IMR-90 (cell line): ENCODE data around the gene NKX6-1. TPM values are rescaled to one million over a fixed set of nuclear protein-coding genes. Genes with fewer than 3 reads are reported as not detected.

Source experiments
- ATAC-seq: fragments of 200-7000 bp; cut with Tn5 transposase; 2 replicates; pipeline ENCODE4 v1.9.1; 2020; ENCODE audit warnings: low read depth, mild to moderate bottlenecking, moderate library complexity
- BruUV-seq: library from RNA; stranded (reverse); fragments of 400-500 nt; replicated peaks from 2 replicates; lab custom pipeline; 2021; lab: Mats Ljungman, UMichigan
- CTCF ChIA-PET: fragments of 300-600 bp; formaldehyde crosslinking; extraction: SDS; loops from one replicate; lab custom pipeline; 2021; ENCODE audit warnings: antibody characterized with exemption; lab: Yijun Ruan, JAX
- POLR2A ChIA-PET: fragments of 300-600 bp; sonication (Branson Sonifier 250); formaldehyde crosslinking; loops from one replicate; lab custom pipeline; 2022; ENCODE audit warnings: antibody characterized with exemption; ENCODE audit not compliant: unreplicated experiment; lab: Charles Lee
- DNase-seq: peaks from one replicate; pipeline ENCODE4 v3.0.0; 2013
- H2AFZ ChIP-seq: replicated peaks from 2 replicates; pipeline ENCODE3; 2013; ENCODE audit warnings: low read length, mild to moderate bottlenecking; ENCODE audit not compliant: poor library complexity
- H2AK5ac ChIP-seq: 2 replicates; pipeline ENCODE4 v1.6.1; 2013; ENCODE audit warnings: low read depth, low read length, inconsistent platforms
- H2AK9ac ChIP-seq: replicated peaks from 2 replicates; pipeline ENCODE3; 2013; ENCODE audit warnings: mild to moderate bottlenecking, low read depth, low read length, moderate library complexity; ENCODE audit not compliant: poor library complexity
- H2BK120ac ChIP-seq: 2 replicates; pipeline ENCODE4 v1.6.1; 2013; ENCODE audit warnings: low read depth, low read length, inconsistent platforms
- H2BK15ac ChIP-seq: 3 replicates; pipeline ENCODE4 v1.6.1; 2013; ENCODE audit warnings: low read depth, low read length, inconsistent platforms
- H2BK20ac ChIP-seq: 2 replicates; pipeline ENCODE4 v1.6.1; 2013; ENCODE audit warnings: low read depth, mild to moderate bottlenecking, inconsistent platforms, low read length, moderate library complexity
- H2BK5ac ChIP-seq: 2 replicates; pipeline ENCODE4 v1.6.1; 2013; ENCODE audit warnings: mild to moderate bottlenecking, low read depth, low read length, inconsistent platforms; ENCODE audit not compliant: poor library complexity, severe bottlenecking
- H3K14ac ChIP-seq: replicated peaks from 2 replicates; pipeline ENCODE4 v1.6.1; 2013; ENCODE audit warnings: low read depth, low read length, inconsistent platforms
- H3K18ac ChIP-seq: 2 replicates; pipeline ENCODE4 v1.6.1; 2013; ENCODE audit warnings: low read depth, low read length, control low read depth
- H3K23ac ChIP-seq: 2 replicates; pipeline ENCODE4 v1.6.1; 2013; ENCODE audit warnings: low read depth, low read length, inconsistent platforms
- H3K27ac ChIP-seq: 2 replicates; pipeline ENCODE4 v1.5.1; 2013; ENCODE audit warnings: mild to moderate bottlenecking, control low read depth, low read length; ENCODE audit not compliant: insufficient read depth
- H3K27me3 ChIP-seq: 2 replicates; pipeline ENCODE4 v1.6.1; 2013; ENCODE audit warnings: low read length; ENCODE audit not compliant: control insufficient read depth, insufficient read depth
- H3K36me3 ChIP-seq: 2 replicates; pipeline ENCODE4 v1.6.1; 2013; ENCODE audit warnings: low read length, mixed read lengths; ENCODE audit not compliant: control insufficient read depth, insufficient read depth
- H3K4ac ChIP-seq: 2 replicates; pipeline ENCODE4 v1.6.1; 2013; ENCODE audit warnings: low read depth, low read length, inconsistent platforms
- H3K4me1 ChIP-seq: 2 replicates; pipeline ENCODE4 v1.6.1; 2013; ENCODE audit warnings: low read length, mixed read lengths; ENCODE audit not compliant: control insufficient read depth, insufficient read depth
- H3K4me2 ChIP-seq: 2 replicates; pipeline ENCODE4 v1.6.1; 2013; ENCODE audit warnings: low read depth, mild to moderate bottlenecking, control low read depth, low read length, moderate library complexity
- H3K4me3 ChIP-seq: 2 replicates; pipeline ENCODE4 v1.5.1; 2013; ENCODE audit warnings: low read depth, mild to moderate bottlenecking, control low read depth, low read length, moderate library complexity; ENCODE audit not compliant: insufficient read depth
- H3K56ac ChIP-seq: 2 replicates; pipeline ENCODE4 v1.6.1; 2013; ENCODE audit warnings: low read length, inconsistent platforms; ENCODE audit not compliant: insufficient read depth; ENCODE audit errors: extremely low read depth
- H3K79me1 ChIP-seq, 2 experiments: 2 replicates each; pipeline ENCODE4 v1.6.1; 2013; ENCODE audit warnings: low read length in 2 of 2, inconsistent platforms in 1 of 2, low read depth in 1 of 2
- H3K9ac ChIP-seq: 2 replicates; pipeline ENCODE4 v1.6.1; 2013; ENCODE audit warnings: low read depth, low read length, control low read depth
- H3K9me1 ChIP-seq: 2 replicates; pipeline ENCODE4 v1.6.1; 2013; ENCODE audit warnings: low read length, inconsistent platforms; ENCODE audit not compliant: insufficient read depth
- H3K9me3 ChIP-seq: 2 replicates; pipeline ENCODE4 v1.6.1; 2013; ENCODE audit warnings: low read length; ENCODE audit not compliant: control insufficient read depth, insufficient read depth
- H4K20me1 ChIP-seq: 2 replicates; pipeline ENCODE4 v1.6.1; 2013; ENCODE audit warnings: low read length, inconsistent platforms; ENCODE audit not compliant: insufficient read depth
- H4K5ac ChIP-seq: 2 replicates; pipeline ENCODE4 v1.6.1; 2013; ENCODE audit warnings: mild to moderate bottlenecking, low read depth, low read length, control low read depth
- H4K8ac ChIP-seq, 2 experiments: 2 replicates each; pipeline ENCODE4 v1.6.1; 2013; ENCODE audit warnings: low read depth in 2 of 2, low read length in 2 of 2, control low read depth in 1 of 2, inconsistent platforms in 1 of 2
- H4K91ac ChIP-seq: 2 replicates; pipeline ENCODE4 v1.6.1; 2013; ENCODE audit warnings: low read depth, low read length, inconsistent platforms; ENCODE audit not compliant: insufficient read depth
- CEBPB ChIP-seq: IDR thresholded peaks from 2 replicates; pipeline ENCODE4 v1.6.1; 2012; ENCODE audit warnings: low read depth, low read length, improper control_type of control experiment
- MAFK ChIP-seq: IDR thresholded peaks from 2 replicates; pipeline ENCODE4 v1.6.1; 2012; ENCODE audit warnings: low read depth, low read length, improper control_type of control experiment
- MXI1 ChIP-seq: IDR thresholded peaks from 2 replicates; pipeline ENCODE4 v1.6.1; 2012; ENCODE audit warnings: low read depth, mild to moderate bottlenecking, low read length, moderate library complexity, borderline replicate concordance
- NFE2L2 ChIP-seq: fragments of 150-350 bp; IDR thresholded peaks from 2 replicates; pipeline ENCODE4 v1.6.1; 2016; ENCODE audit warnings: low read depth, mild to moderate bottlenecking, low read length
- RFX5 ChIP-seq: IDR thresholded peaks from 2 replicates; pipeline ENCODE4 v1.8.0; 2012; ENCODE audit warnings: low read depth, mild to moderate bottlenecking, low read length, moderate library complexity
- USF2 ChIP-seq: fragments of 150-350 bp; IDR thresholded peaks from 2 replicates; pipeline ENCODE4 v1.6.1; 2017; ENCODE audit warnings: mild to moderate bottlenecking, antibody characterized with exemption, low read length, low read depth
- WGBS, 2 experiments: methylation state at CpG; one replicate each; pipeline versions ENCODE4 v1.1.5 to v1.1.7; 2013; ENCODE audit warnings: missing lambda C conversion rate in 2 of 2; ENCODE audit not compliant: insufficient read length in 1 of 2; ENCODE audit errors: extremely low coverage in 2 of 2; 5-methylcytosine and 5-hydroxymethylcytosine counted together
- dilution Hi-C: fragments of 300-500 bp; cut with HindIII; formaldehyde crosslinking; loops from one replicate; pipeline ENCODE4 v1.14.3; 2018; ENCODE audit warnings: low sequenced_read_pairs; ENCODE audit not compliant: unreplicated experiment
- in situ Hi-C: fragments of 300-500 bp; cut with MboI; formaldehyde crosslinking; loops from 3 replicates; pipeline ENCODE4 v1.14.3; 2019; ENCODE audit warnings: low sequenced_read_pairs, inconsistent platforms, mixed read lengths
- intact Hi-C: fragments of 100-400 bp; cut with micrococcal nuclease; formaldehyde crosslinking; loops from 2 replicates; pipeline ENCODE4 v1.10.0; 2022
- polyA plus RNA-seq, 3 experiments: library from polyadenylated mRNA; depleted of rRNA; stranded (reverse); fragments of >200 nt; gene quantifications; 2 replicates each; pipeline ENCODE4 v1.2.3, GENCODE V29; 2012; ENCODE audit warnings: low replicate concordance in 1 of 3
- total RNA-seq: library from RNA; depleted of rRNA; stranded (reverse); fragments of >200 nt; gene quantifications from 2 replicates; pipeline ENCODE4 v1.2.3, GENCODE V29; 2012

NKX6-1 gene
- total and polyA plus RNA-seq, 2 of the 4 experiments (the other 2 are of a cell fraction), result under 0.01 to 0.24 TPM

GRCh38 chr4:84443523-84443922 lies 55.6 kb downstream of the NKX6-1 start:
- Histone ChIP-seq H2AFZ (no peak overlapping the region), H3K4me3 (no peak overlapping the region), H2BK15ac (no peak overlapping the region), H2BK20ac (no peak overlapping the region), H2BK120ac (no peak overlapping the region), H4K91ac (no peak overlapping the region), H3K18ac (no peak overlapping the region), H3K9ac (no peak overlapping the region), H3K27me3 (no peaks in the 10 kb centered on the region), H3K36me3 (no peaks in the 10 kb centered on the region), H3K4ac (no peak overlapping the region), H3K27ac (no peak overlapping the region), H3K56ac (no peak overlapping the region), H3K23ac (no peak overlapping the region), H2AK5ac (no peak overlapping the region), H2BK5ac (no peak overlapping the region), H3K4me2 (no peak overlapping the region), H2AK9ac (no peak overlapping the region), H3K9me3 (no peaks in the 10 kb centered on the region), H4K20me1 (no peaks in the 10 kb centered on the region), H4K8ac (no peak overlapping the region), H3K79me1 (no peaks in the 10 kb centered on the region), H3K9me1 (no peaks in the 10 kb centered on the region), H3K4me1 (no peaks in the 10 kb centered on the region), H3K14ac (no peak overlapping the region), H4K5ac (no peak overlapping the region)
- WGBS, 2 experiments, result no CpG with 5 or more reads among the region's 5 CpGs
- POLR2A ChIA-PET, result no interaction called here
- in situ Hi-C loops, result no loop called here
- DNase-seq (no peak), ATAC-seq (no peak)
- no TSS peak for BruUV-seq
- intact Hi-C loops, result no loop called here
- CTCF ChIA-PET, result no interaction called here
- dilution Hi-C loops, result no loop called here
- TF ChIP-seq MAFK (no peak), RFX5 (no peak), CEBPB (no peak), NFE2L2 (no peak), MXI1 (no peak), USF2 (no peak)
